Stimulated activated CD8-positive, alpha-beta memory T cell treated with anti-CD3 and anti-CD28 coated beads, Interleukin-12 subunit alpha, Interleukin-12 subunit beta, amount 100 ng/mL, for 4 hours (primary cell): ENCODE results near the gene MRPS24.
"Not testable (repeated sequence)": the region's sequence is repeated elsewhere in the genome, so short reads cannot be mapped to it uniquely, and the experiment has no call there.

ENCODE experiments used
- DNase-seq: peaks from one replicate; pipeline ENCODE4 v3.0.0-alpha.2; 2020; ENCODE audit warnings: low read depth

The MRPS24 gene

GRCh38 chr7:43869006-43869866 lies at the start of gene MRPS24:
MRPS24 (minus strand) TSS chr7:43869517; CDS start chr7:43869495, 22 bp downstream.
- peak; percentile 91 for DNase-seq

DNA sequence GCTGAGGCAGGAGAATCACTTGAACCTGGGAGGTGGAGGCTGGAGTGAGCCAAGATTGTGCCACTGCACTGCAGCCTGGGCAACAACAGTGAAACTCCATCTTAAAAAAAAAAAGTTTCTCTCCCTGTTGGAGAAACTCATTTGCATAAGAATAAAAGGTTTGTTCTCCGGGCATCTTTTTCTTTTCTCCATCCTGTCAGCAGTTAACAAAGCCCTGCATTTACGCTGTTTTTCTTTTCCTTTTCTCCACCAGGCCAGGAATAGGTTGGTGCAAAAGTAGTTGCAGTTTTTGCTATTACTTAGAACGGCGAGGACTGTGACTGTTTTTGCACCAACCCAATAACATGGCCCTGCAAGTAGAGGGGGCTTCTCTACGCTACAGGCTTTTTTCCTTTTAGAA lies 46.6 kb upstream of the MRPS24 start:
- no peak for DNase-seq

- no peak for DNase-seq
These were observed 45.5 kb upstream of the MRPS24 start for GRCh38 chr7:43914795-43915194.

DNA sequence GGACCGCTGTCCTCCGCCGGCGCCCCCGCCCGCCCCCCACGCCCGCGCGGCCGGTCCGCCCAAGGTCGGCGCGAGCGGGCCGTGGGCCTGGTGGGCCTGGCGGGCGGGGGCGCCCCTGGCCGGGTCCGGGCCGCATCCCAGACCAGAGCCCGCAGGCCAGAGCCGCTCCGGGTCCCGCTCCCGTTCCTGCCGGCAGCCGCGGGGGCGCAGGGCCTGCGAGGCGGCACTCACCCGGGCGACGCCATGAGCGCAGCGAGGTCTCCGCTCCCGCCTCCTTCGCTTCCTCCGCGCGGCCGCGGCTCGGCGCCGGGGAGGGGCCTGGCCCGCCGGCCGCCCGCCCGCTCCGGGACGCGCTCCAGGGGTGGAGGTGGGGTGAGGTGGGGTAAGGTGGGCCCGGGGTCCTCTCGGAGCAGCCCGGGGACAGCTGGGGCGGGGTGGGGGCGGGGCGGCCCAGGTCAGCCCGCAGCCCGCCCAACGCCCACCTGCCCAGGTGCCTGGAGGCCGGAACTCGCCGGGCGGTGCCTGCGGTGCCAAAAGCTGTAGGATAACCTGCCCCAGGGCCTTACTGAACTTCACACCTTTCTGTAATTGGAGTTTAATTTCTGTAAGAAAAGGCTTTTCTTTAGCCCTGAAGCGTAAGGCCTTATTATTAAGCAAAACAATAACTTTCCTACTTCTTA lies 37.2 kb upstream of the MRPS24 start, which contains the start of gene URGCP:
URGCP (minus strand) TSS at position 266 of the 680 bp plus-strand sequence; CDS start at position 245, 21 bp downstream.
- peak; percentile 32 for DNase-seq

DNA sequence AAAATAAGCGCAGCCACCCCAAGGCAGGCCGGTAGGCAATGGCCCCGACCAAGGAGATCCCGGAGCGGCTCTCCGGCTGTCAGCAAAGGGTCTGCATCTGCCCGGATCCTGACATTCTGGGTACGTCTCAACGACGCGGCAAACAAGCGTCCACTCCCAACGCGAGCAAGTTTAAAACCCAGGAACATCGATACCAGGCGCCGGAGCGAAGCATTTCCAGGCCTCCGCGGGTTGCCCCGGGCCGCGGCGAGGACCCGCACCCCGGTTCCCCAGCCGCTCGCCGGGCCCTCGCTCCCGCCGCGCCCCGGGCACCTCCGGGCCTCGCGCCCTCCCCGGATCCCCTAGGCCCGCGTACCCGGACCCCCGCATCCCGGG lies 36.6 kb upstream of the MRPS24 start:
- DNase-seq, result no peak

DNA sequence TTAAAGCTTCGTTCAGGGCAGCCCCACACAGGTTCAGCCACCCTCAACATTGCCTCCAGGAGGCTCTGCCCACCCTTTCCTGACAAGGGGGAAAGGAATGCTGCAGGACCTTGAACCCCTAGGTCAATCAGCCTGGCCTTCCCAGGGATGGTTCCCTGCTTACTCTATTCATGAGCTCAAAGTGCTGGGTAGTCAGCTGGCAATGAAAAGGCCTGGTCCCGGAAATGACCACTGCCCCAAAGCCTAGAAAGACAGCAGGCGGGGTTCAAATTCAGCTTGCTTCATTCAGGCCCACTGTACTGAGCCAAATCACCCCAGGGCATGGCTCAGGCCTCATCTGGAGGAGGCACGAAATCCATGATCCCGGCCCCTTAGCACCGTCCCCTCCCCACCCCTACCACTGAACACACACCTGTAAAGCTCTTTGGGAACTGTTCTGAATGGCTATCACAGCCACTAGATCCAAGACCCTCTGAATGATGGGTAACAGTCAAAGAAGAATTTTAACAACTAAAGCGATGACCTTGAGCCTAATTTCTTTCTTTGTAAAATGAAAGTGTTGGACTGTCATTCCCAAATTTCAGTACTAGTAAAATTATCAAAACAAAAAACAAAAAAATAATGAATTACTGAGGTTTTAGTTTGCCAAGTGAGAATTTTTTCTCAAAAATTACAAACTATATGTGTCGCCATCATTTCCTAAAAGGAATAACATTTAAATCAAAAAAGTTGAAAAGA lies 36.1 kb upstream of the MRPS24 start:
- no peak for DNase-seq

DNA sequence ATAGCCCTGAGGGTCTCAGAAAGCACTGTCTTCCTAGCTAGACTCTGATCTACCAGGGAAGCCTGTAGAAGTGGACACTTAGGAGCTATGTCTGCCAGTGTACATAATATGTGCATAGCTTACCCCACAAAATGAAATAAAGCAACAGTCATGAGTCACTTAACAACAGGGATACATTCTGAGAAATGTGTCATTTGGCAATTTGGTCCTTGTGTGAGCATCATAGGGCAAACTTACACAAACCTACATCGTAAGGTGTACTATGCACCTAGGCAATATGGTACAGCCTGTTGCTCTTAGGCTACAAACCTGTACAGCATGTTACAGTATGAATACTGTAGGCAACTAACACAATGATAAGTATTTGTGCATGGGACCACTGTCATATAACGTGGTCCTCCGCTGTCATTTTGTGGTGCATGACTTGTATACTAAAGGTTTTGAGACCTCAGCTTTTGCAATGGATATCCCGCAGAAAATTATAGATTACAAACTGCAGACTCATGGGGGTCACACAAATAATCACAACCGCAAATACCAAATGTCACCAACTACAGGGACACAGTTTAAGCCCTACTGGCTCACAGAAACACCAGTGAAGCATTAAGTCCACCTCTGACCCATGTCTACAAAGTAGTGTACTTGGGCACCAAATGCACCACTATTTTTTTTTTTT lies 35.4 kb upstream of the MRPS24 start:
- no peak for DNase-seq

DNA sequence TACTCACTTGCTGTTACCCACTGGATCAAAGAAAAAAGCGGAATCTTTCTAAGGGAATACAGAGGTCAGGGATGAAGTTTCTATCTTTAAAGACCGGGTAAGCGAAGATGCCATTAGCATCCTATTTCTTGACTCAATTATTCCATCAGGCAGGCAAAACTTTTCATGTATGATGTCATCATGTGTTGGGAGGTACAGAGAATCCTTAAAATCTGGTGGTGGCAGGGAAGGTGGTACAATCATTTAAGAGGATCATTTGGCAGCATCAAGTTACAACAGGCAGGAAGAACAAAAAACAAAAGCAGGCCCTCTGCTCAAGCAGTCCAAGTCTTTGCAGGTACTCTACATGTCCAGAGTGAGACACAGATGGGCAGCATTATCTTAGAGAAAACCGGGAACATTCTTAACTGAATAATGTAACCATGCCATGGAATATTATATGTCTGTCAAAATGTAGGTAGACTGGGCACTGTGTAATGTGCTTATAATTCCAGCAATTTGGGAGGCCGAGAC lies 33.3 kb upstream of the MRPS24 start:
- no peak for DNase-seq

GRCh38 chr7:43898571-43898970 lies 29.3 kb upstream of the MRPS24 start:
- not testable (repeated sequence) for DNase-seq

GRCh38 chr7:43895847-43896415 lies 26.6 kb upstream of the MRPS24 start:
- DNase-seq, result no peak

DNA sequence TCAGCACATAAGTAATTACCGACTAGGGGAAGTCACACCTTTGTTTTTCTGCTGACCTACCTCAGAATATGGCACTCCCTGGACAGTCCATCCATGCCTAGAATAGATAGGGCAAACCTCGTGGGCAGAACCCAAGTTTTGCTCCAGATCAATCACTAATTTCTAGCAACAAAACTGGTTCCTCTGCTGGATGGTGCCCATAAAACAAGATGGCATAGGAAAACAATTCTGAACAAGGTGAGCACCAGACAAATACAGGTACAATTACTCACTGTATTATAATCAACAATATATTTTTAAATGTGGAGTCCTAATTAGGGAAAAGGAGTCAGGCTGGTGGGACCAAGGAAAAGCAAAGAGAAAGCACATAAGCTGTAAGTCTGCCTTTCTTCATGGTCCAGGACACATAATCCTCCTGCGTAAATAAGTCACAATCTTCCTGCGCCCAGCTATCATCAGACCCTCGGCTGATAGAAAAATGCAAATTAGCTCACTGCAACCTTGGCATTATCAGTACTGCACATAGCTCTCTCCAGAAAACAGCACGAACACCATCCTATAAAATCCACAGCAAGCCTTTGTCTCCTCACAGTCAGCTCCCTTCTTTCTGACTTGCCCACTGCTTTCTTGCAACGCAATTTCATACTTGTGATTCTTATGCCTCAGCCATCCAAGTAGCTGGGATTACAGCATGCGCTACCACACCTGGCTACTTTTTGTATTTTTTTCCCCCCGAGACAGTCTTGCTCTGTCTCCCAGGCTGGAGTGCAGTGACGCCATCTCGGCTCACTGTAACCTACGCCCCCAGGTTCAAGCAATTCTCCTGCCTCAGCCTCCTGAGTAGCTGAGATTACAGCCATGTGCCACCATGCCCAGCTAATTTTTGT lies 22.0 kb upstream of the MRPS24 start:
- no peak for DNase-seq

DNA sequence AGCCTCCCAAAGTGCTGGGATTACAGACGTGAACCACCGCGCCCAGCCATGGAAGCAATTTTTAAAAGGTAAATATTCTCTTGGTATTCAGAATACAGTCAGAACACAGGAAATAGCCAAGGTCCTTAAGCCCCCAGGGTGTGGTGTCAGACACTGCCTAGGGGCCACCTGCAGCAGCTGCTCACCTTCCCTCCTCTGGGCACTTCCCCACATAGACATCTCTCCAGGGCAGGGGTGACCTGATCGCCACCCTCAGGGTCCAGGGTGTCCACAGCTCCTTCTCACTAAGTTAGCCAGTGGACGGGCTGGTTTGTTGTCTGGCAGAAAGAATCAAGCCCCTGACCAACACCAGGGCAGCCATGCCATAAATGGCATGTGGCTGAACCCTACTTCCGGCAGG lies 21.2 kb upstream of the MRPS24 start:
- DNase-seq, result no peak

DNA sequence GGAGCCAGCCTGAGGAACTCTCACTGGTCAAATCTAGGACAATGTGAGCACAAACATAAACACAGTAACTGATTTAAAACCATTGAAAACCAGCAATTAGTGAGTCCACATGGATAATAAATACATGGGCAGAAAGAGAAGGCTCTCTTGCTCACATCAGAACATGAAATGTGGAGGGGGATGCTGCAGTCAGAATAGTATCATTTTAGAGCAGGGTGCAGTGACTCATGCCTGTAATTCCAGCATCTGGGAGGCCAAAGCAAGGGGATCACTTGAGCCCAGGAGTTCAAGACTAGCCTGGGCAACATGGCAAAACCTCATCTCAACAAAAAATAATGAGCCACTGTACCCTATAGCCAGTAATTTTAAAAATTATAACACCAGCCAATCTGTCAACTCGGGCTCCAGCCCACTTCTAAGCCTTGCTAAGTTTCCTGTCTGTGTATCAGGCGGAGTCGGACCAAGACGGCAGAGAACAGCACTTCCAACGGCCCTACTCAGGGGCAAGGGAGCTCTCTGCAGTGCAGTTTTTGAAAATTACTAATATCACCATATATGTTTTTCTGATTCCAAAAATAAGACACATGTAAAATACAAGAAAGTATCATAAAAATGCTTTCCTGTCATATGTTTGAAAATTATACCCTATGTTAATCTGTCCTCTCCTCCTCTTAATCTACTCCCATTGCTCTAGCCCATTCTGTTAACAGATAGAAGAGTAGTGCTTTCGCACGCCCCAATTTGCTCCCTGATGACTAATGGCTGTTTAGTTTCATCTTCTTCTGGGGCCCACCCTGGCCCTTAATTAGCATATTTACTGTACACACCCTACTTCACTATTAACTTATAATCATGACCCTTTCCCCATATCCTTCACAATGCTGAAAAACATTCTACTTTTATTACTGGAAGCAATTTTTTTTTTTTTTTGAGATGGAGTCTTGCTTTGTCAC lies 20.0 kb upstream of the MRPS24 start:
- no peak for DNase-seq

- DNase-seq, result no peak
These were observed 15.3 kb upstream of the MRPS24 start for GRCh38 chr7:43884617-43885016.

GRCh38 chr7:43884209-43884608 lies 14.9 kb upstream of the MRPS24 start:
- DNase-seq, result no peak

DNA sequence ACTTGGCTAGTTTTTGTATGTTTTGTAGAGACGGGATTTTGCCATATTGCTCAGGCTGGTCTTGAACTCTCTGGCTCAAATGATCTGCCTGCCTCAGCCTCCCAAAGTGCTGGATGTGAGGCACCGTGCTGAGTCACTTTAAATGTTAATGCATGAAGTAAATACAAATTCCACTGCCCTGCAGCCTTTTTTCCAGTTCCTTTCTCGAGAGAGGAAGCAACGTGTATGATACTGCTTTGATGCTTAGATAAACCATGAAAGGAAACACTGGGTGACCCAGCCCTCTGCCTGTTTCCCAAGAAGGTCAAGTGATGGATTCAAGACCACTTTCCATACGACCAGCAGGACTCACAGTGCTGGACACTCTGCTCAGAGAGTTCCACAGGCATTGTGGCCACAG lies 11.3 kb upstream of the MRPS24 start:
- no peak for DNase-seq

DNA sequence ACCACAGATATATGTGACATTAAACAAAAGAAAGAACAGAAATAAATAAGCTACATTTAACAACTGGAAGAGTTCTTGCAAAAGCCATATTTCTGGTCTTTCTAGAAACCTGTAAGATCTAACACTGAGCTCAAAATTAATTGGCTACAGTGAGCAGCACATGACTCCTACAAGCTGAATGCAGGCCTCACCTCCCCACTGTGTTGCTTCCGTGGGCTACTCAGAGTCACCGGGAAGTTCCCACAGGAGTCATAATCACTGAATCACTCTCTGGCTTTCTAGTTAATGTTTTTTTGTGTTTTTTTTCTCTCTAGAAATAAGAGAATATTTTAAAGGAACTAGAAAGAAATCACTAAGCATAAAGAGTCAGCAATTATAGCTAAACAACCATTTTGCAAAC lies 10.2 kb upstream of the MRPS24 start:
- DNase-seq, result no peak

- no peak for DNase-seq
These were observed 9.6 kb upstream of the MRPS24 start for GRCh38 chr7:43878867-43879266.
